ENCODE measurements around the gene ZNF883.

The ZNF883 gene

GRCh38 chr9:112945620-112946208, 66.3 kb downstream of the ZNF883 start:
- TF ChIP-seq, protein P1, sequence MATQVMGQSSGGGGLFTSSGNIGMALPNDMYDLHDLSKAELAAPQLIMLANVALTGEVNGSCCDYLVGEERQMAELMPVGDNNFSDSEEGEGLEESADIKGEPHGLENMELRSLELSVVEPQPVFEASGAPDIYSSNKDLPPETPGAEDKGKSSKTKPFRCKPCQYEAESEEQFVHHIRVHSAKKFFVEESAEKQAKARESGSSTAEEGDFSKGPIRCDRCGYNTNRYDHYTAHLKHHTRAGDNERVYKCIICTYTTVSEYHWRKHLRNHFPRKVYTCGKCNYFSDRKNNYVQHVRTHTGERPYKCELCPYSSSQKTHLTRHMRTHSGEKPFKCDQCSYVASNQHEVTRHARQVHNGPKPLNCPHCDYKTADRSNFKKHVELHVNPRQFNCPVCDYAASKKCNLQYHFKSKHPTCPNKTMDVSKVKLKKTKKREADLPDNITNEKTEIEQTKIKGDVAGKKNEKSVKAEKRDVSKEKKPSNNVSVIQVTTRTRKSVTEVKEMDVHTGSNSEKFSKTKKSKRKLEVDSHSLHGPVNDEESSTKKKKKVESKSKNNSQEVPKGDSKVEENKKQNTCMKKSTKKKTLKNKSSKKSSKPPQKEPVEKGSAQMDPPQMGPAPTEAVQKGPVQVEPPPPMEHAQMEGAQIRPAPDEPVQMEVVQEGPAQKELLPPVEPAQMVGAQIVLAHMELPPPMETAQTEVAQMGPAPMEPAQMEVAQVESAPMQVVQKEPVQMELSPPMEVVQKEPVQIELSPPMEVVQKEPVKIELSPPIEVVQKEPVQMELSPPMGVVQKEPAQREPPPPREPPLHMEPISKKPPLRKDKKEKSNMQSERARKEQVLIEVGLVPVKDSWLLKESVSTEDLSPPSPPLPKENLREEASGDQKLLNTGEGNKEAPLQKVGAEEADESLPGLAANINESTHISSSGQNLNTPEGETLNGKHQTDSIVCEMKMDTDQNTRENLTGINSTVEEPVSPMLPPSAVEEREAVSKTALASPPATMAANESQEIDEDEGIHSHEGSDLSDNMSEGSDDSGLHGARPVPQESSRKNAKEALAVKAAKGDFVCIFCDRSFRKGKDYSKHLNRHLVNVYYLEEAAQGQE (IDR thresholded peaks at IDR 0.05; ENCODE audit: insufficient read depth in 1 of 2, low read depth in 2 of 2, low read length in 2 of 2): no peak
- TF ChIP-seq POLR2AphosphoS5 (IDR thresholded peaks at IDR 0.05; ENCODE audit: low read depth, low read length) (no peak), FOXP2 (optimal IDR thresholded peaks at IDR 0.05; ENCODE audit: borderline replicate concordance, extremely low read depth, extremely low read length, insufficient read depth) (no peak), SIN3A (IDR thresholded peaks at IDR 0.05; ENCODE audit: borderline replicate concordance, insufficient read depth, low read length) (no peak), TAF1 (IDR thresholded peaks at IDR 0.05; ENCODE audit: borderline replicate concordance, insufficient read depth, low read length) (no peak)

DNA sequence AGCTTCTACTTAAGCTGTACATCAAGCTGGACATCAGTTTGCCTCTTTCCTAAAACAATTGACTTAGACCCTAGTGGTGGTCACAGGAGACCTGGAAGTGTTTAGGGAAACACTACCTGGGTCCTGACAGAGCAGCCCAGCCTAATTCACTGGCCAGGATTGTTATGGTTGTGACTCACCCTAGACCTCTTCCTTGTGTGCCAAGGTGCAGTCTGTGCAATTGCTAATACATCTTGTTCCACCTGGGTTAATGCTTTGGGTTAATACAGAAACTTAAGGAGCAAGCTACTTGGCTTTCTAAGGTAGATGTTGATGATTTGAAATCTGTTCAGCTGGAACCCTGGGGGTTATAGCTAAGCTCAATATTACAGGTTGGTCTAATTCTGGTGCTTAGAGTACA, 72.6 kb downstream of the ZNF883 start:
- TF ChIP-seq TAF1 (IDR thresholded peaks at IDR 0.05; ENCODE audit: borderline replicate concordance, insufficient read depth, low read length) (no peak), FOXP2 (optimal IDR thresholded peaks at IDR 0.05; ENCODE audit: borderline replicate concordance, extremely low read depth, extremely low read length, insufficient read depth) (no peak), SIN3A (IDR thresholded peaks at IDR 0.05; ENCODE audit: borderline replicate concordance, insufficient read depth, low read length) (no peak), POLR2AphosphoS5 (IDR thresholded peaks at IDR 0.05; ENCODE audit: low read depth, low read length) (no peak)
- TF ChIP-seq, protein P1 (IDR thresholded peaks at IDR 0.05; ENCODE audit: insufficient read depth in 1 of 2, low read depth in 2 of 2, low read length in 2 of 2): no peak

- no peak for TF ChIP-seq POLR2AphosphoS5 (IDR thresholded peaks at IDR 0.05; ENCODE audit: low read depth, low read length)
- no peak for TF ChIP-seq TAF1 (IDR thresholded peaks at IDR 0.05; ENCODE audit: borderline replicate concordance, insufficient read depth, low read length)
- no peak for TF ChIP-seq FOXP2 (optimal IDR thresholded peaks at IDR 0.05; ENCODE audit: borderline replicate concordance, extremely low read depth, extremely low read length, insufficient read depth)
- TF ChIP-seq, protein P1 (IDR thresholded peaks at IDR 0.05; ENCODE audit: insufficient read depth in 1 of 2, low read depth in 2 of 2, low read length in 2 of 2): no peak
- TF ChIP-seq SIN3A (IDR thresholded peaks at IDR 0.05; ENCODE audit: borderline replicate concordance, insufficient read depth, low read length): no peak
These were observed 78.3 kb downstream of the ZNF883 start for GRCh38 chr9:112933696-112934095.

DNA sequence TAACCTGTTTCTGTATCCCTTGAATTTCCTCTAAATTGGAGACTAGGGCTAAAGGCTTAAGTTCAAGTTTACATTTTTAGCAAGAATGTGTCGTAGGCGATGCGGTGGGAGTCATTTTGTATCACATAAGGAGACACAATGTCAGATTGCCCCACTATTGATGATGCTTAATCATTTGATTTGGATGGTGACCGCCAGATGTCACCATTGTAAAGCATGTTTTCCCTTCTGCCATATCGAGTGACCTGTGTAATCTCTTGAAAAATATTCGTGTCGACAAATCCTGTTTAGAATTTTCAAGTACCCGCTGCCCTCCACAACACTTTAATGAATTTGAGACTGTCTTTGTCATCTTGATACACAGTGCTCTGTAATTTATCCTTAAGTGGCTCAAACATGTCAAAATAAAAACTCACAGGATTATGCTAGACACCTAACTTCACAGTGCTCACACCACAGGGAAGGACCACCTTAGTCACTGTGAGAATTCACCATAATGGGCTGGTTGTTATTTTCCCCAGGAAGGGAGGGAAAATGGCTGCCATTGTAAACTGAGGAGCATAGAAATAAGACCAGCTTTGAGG, 86.8 kb downstream of the ZNF883 start:
- no peak for TF ChIP-seq POLR2AphosphoS5 (IDR thresholded peaks at IDR 0.05; ENCODE audit: low read depth, low read length)
- no peak for TF ChIP-seq TAF1 (IDR thresholded peaks at IDR 0.05; ENCODE audit: borderline replicate concordance, insufficient read depth, low read length)
- TF ChIP-seq FOXP2 (optimal IDR thresholded peaks at IDR 0.05; ENCODE audit: borderline replicate concordance, extremely low read depth, extremely low read length, insufficient read depth): no peak
- no peak for TF ChIP-seq SIN3A (IDR thresholded peaks at IDR 0.05; ENCODE audit: borderline replicate concordance, insufficient read depth, low read length)
- TF ChIP-seq, protein P1 (IDR thresholded peaks at IDR 0.05; ENCODE audit: insufficient read depth in 1 of 2, low read depth in 2 of 2, low read length in 2 of 2): no peak
